HepG2 (cell line): ENCODE results near the gene GDE1. TPM values are rescaled to one million over a fixed set of nuclear protein-coding genes. Genes with fewer than 3 reads are reported as not detected.
A peak's percentile ranks its signal among the peaks of the same experiment; 100 is the strongest.

Experiments
- ADNP ChIP-seq: sonication (generic); formaldehyde crosslinking; IDR thresholded peaks from 2 replicates; pipeline ENCODE4 v1.4.0; 2020; ENCODE audit warnings: missing genetic modification reagents
- AGO2 ChIP-seq: fragments of 200-400 bp; formaldehyde crosslinking; optimal IDR thresholded peaks from 2 replicates; pipeline ENCODE3; 2017; ENCODE audit warnings: mild to moderate bottlenecking, low read depth, low read length, moderate library complexity
- HHEX ChIP-seq: IDR thresholded peaks from 2 replicates; pipeline ENCODE4 v1.6.1; 2016; ENCODE audit warnings: control low read depth
- IRF2 ChIP-seq: IDR thresholded peaks from 2 replicates; pipeline ENCODE4 v1.6.1; 2018; ENCODE audit warnings: missing genetic modification reagents, missing compliant biosample characterization
- KLF9 ChIP-seq: IDR thresholded peaks from 2 replicates; pipeline ENCODE4 v1.6.1; 2016; ENCODE audit warnings: low read depth
- MAZ ChIP-seq, 2 experiments: sonication (generic) in 1 of 2; formaldehyde crosslinking in 1 of 2; IDR thresholded peaks; 2 replicates each; pipeline versions ENCODE4 v1.5.0 to v1.6.1; 2012 to 2020; ENCODE audit warnings: low read depth in 2 of 2, mild to moderate bottlenecking in 2 of 2, borderline replicate concordance in 1 of 2, improper control_type of control experiment in 1 of 2, low read length in 1 of 2, missing genetic modification reagents in 1 of 2, moderate library complexity in 1 of 2
- MLLT10 ChIP-seq: sonication (generic); formaldehyde crosslinking; IDR thresholded peaks from 2 replicates; pipeline ENCODE4 v1.4.0; 2020; ENCODE audit warnings: missing genetic modification reagents
- NONO ChIP-seq, 2 experiments: fragments of 450-650 bp in 1 of 2; sonication (generic) in 1 of 2; formaldehyde crosslinking in 1 of 2; IDR thresholded peaks in 1 of 2; conservative IDR thresholded peaks in 1 of 2; 2 replicates each; pipeline versions ENCODE4 v1.6.1 to v1.8.0; 2017 to 2022; ENCODE audit warnings: mild to moderate bottlenecking in 1 of 2, missing genetic modification reagents in 1 of 2, moderate library complexity in 1 of 2
- POLR2A ChIP-seq, 2 experiments: IDR thresholded peaks; 2 replicates each; pipeline ENCODE4 v1.6.1; 2011; ENCODE audit warnings: low read depth in 2 of 2, low read length in 2 of 2, mild to moderate bottlenecking in 1 of 2, moderate library complexity in 1 of 2; ENCODE audit not compliant: insufficient read depth in 1 of 2
- PRDM4 ChIP-seq: sonication (generic); formaldehyde crosslinking; IDR thresholded peaks from 2 replicates; pipeline ENCODE4 v1.9.0; 2021; ENCODE audit warnings: missing genetic modification reagents, borderline replicate concordance
- ZBTB20 ChIP-seq: sonication (generic); formaldehyde crosslinking; IDR thresholded peaks from 2 replicates; pipeline ENCODE4 v1.8.1; 2023; ENCODE audit warnings: missing genetic modification reagents, low read depth, mild to moderate bottlenecking, borderline replicate concordance
- ZGPAT ChIP-seq: IDR thresholded peaks from 2 replicates; pipeline ENCODE4 v1.6.1; 2016; ENCODE audit warnings: mild to moderate bottlenecking
- ZNF142 ChIP-seq: sonication (generic); formaldehyde crosslinking; IDR thresholded peaks from 2 replicates; pipeline ENCODE4 v1.4.0; 2020; ENCODE audit warnings: missing genetic modification reagents
- ZNF234 ChIP-seq: sonication (generic); formaldehyde crosslinking; conservative IDR thresholded peaks from 2 replicates; pipeline ENCODE4 v1.5.1; 2020; ENCODE audit warnings: mild to moderate bottlenecking, missing genetic modification reagents
- ZNF260 ChIP-seq: sonication (generic); formaldehyde crosslinking; IDR thresholded peaks from 2 replicates; pipeline ENCODE4 v1.4.0; 2020; ENCODE audit warnings: missing genetic modification reagents, low read depth, mild to moderate bottlenecking, borderline replicate concordance
- ZNF570 ChIP-seq: sonication (generic); formaldehyde crosslinking; IDR thresholded peaks from 2 replicates; pipeline ENCODE4 v1.4.0; 2020; ENCODE audit warnings: mild to moderate bottlenecking, missing genetic modification reagents, borderline replicate concordance
- ZNF883 ChIP-seq: sonication (generic); formaldehyde crosslinking; IDR thresholded peaks from 2 replicates; pipeline ENCODE4 v1.5.1; 2020; ENCODE audit warnings: mild to moderate bottlenecking, missing genetic modification reagents; ENCODE audit errors: not compliant biosample characterization
- polyA plus RNA-seq, 8 experiments: library from polyadenylated mRNA; depleted of rRNA in 3 of 8; stranded (reverse) in 7 of 8; unstranded in 1 of 8; fragments of >200 nt; fragmentation: Illumina TruSeq in 4 of 8; extraction: Trizol in 4 of 8; gene quantifications; 2 replicates each; pipeline versions ENCODE4 v1.2.1 to v1.2.3, GENCODE V29; 2011 to 2016; ENCODE audit warnings: low read depth in 4 of 8, missing spikeins in 1 of 8, mixed read lengths in 1 of 8; ENCODE audit not compliant: insufficient read depth in 1 of 8
- total RNA-seq, 5 experiments: library from RNA; depleted of rRNA; stranded (reverse); fragments of >200 nt; fragmentation: Illumina TruSeq; extraction: Trizol; gene quantifications; 2 replicates each; pipeline ENCODE4 v1.2.3, GENCODE V29; 2016; ENCODE audit warnings: low read depth in 1 of 5

Gene GDE1
- total and polyA plus RNA-seq, 2 of the 13 experiments (the other 11 are each of a cell fraction or from before 2014, with no cell fraction given) = 35.9 to 59.0 TPM

GRCh38 chr16:19523559-19524355 lies 1.9 kb upstream of the GDE1 start, which contains the start of gene CCP110 (continued):
- TF ChIP-seq ZNF142 (CRISPR knock-in tag) = no peak
- TF ChIP-seq ZBTB20 (CRISPR knock-in tag) = peak; percentile 56; the same call in 1 of the 2 replicates
- TF ChIP-seq AGO2 = peak; percentile 54
- no peak for TF ChIP-seq PRDM4
- no peak for TF ChIP-seq ZNF883 (CRISPR knock-in tag)
- no peak for TF ChIP-seq ADNP
- TF ChIP-seq NONO (IDR thresholded peaks at IDR 0.05) = no peak
- TF ChIP-seq NONO (CRISPR knock-in tag; conservative IDR thresholded peaks at IDR 0.05) = peak; percentile 92
- TF ChIP-seq ZNF570 (CRISPR knock-in tag) = 0 out of 2 replicates have a peak, but pooled peaks have one; percentile 55
- TF ChIP-seq ZGPAT = peak; percentile 83
- TF ChIP-seq POLR2A (IDR thresholded peaks at IDR 0.05; ENCODE audit: insufficient read depth in 1 of 2, low read depth in 2 of 2, low read length in 2 of 2) = peak; percentile 63 to 77
- no peak for TF ChIP-seq HHEX
- TF ChIP-seq KLF9 (CRISPR knock-in tag) = no peak
- no peak for TF ChIP-seq ZNF234 (CRISPR knock-in tag)
- peak; percentile 45; the same call in 1 of the 2 replicates for TF ChIP-seq MAZ (IDR thresholded peaks at IDR 0.05; ENCODE audit: borderline replicate concordance, low read depth, low read length)
- TF ChIP-seq MAZ (CRISPR knock-in tag; IDR thresholded peaks at IDR 0.05; ENCODE audit: low read depth) = peak; percentile 75; the same call in 1 of the 2 replicates
- no peak for TF ChIP-seq MLLT10 (CRISPR knock-in tag)
- TF ChIP-seq ZNF260 = no peak
- TF ChIP-seq IRF2 (CRISPR knock-in tag) = peak; percentile 98
